MM.1S (cell line): ENCODE measurements around the gene MPP4.

ENCODE experiments used
- DNase-seq: peaks from one replicate; pipeline ENCODE4 v3.0.0-alpha.2; 2015
- H2AFZ ChIP-seq: fragments of 300-600 bp; sonication (generic); 2 replicates; pipeline ENCODE4 v1.6.0; 2016; ENCODE audit warnings: antibody characterized with exemption, low read length
- H3F3A ChIP-seq: fragments of 300-600 bp; sonication (generic); 2 replicates; pipeline ENCODE4 v1.6.1; 2016; ENCODE audit warnings: mild to moderate bottlenecking, antibody characterized with exemption, low read length, moderate library complexity, mixed read lengths; ENCODE audit not compliant: insufficient read depth
- H3K27ac ChIP-seq: fragments of 300-600 bp; sonication (generic); 2 replicates; pipeline ENCODE4 v1.5.1; 2016; ENCODE audit warnings: mild to moderate bottlenecking, low read length
- H3K27me3 ChIP-seq: fragments of 300-600 bp; sonication (generic); replicated peaks from 2 replicates; pipeline ENCODE4 v1.6.0; 2016; ENCODE audit warnings: low read length; ENCODE audit not compliant: insufficient read depth
- H3K36me3 ChIP-seq: fragments of 300-600 bp; sonication (generic); replicated peaks from 2 replicates; pipeline ENCODE4 v1.6.1; 2016; ENCODE audit warnings: mild to moderate bottlenecking, low read length, mixed read lengths; ENCODE audit not compliant: insufficient read depth
- H3K4me1 ChIP-seq: fragments of 300-600 bp; sonication (generic); 2 replicates; pipeline ENCODE4 v1.6.1; 2016; ENCODE audit warnings: low read length, mixed read lengths
- H3K4me2 ChIP-seq: fragments of 300-600 bp; sonication (generic); 2 replicates; pipeline ENCODE4 v1.6.0; 2016; ENCODE audit warnings: low read depth, low read length
- H3K4me3 ChIP-seq: fragments of 300-600 bp; sonication (generic); 2 replicates; pipeline ENCODE4 v1.5.1; 2016; ENCODE audit warnings: low read length, mixed read lengths
- H3K79me2 ChIP-seq: fragments of 300-600 bp; sonication (generic); 2 replicates; pipeline ENCODE4 v1.6.1; 2016; ENCODE audit warnings: mixed run types, low read length, mixed read lengths
- H3K9ac ChIP-seq: fragments of 300-600 bp; sonication (generic); 2 replicates; pipeline ENCODE4 v1.6.1; 2016; ENCODE audit warnings: low read length, mixed read lengths
- H3K9me2 ChIP-seq: fragments of 300-600 bp; sonication (generic); replicated peaks from 2 replicates; pipeline ENCODE4 v1.6.1; 2016; ENCODE audit warnings: mild to moderate bottlenecking, low read length, mixed read lengths; ENCODE audit not compliant: insufficient read depth
- H3K9me3 ChIP-seq: fragments of 300-600 bp; sonication (generic); replicated peaks from 2 replicates; pipeline ENCODE4 v1.6.1; 2016; ENCODE audit warnings: mild to moderate bottlenecking, low read length, mixed read lengths; ENCODE audit not compliant: insufficient read depth
- H4K20me1 ChIP-seq: fragments of 300-600 bp; sonication (generic); 2 replicates; pipeline ENCODE4 v1.6.1; 2016; ENCODE audit warnings: mild to moderate bottlenecking, low read length, moderate library complexity, mixed read lengths; ENCODE audit not compliant: insufficient read depth
- EZH2 ChIP-seq: fragments of 300-600 bp; sonication (generic); optimal IDR thresholded peaks from 2 replicates; pipeline ENCODE3; 2017; ENCODE audit warnings: low read depth, mild to moderate bottlenecking, antibody characterized with exemption, low read length, mixed read lengths
- EZH2phosphoT487 ChIP-seq: fragments of 300-600 bp; sonication (generic); IDR thresholded peaks from 2 replicates; pipeline ENCODE4 v1.6.1; 2018; ENCODE audit warnings: antibody characterized with exemption, low read length
- TF ChIP-seq, protein P1 (sequence below): fragments of 300-600 bp; sonication (generic); IDR thresholded peaks from 2 replicates; pipeline ENCODE4 v1.5.1; 2016; ENCODE audit warnings: antibody characterized with exemption, low read length, mixed read lengths

MPP4 gene

DNA sequence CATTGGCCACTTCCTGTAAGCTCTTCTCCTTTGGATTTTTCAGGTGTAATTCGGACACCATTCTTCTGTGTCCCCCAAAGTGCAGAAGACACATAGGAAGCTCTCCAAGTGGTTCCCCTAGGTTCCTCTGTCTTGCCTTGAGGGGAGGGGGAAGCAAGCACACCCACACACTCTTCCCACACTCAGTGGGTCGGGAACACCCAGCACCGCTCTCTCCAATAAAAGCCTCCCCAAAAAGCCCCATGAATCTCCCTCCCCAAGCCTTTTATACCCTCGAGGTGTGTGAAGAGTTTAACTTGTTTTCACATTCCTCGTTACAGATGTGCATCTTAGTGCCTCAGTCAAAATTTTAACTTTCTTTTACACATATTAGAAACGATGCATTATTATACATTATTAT, 45.2 kb downstream of the MPP4 start:
- H3K9me2 ChIP-seq: no peaks in the 10 kb centered on the region
- TF ChIP-seq, protein P1, sequence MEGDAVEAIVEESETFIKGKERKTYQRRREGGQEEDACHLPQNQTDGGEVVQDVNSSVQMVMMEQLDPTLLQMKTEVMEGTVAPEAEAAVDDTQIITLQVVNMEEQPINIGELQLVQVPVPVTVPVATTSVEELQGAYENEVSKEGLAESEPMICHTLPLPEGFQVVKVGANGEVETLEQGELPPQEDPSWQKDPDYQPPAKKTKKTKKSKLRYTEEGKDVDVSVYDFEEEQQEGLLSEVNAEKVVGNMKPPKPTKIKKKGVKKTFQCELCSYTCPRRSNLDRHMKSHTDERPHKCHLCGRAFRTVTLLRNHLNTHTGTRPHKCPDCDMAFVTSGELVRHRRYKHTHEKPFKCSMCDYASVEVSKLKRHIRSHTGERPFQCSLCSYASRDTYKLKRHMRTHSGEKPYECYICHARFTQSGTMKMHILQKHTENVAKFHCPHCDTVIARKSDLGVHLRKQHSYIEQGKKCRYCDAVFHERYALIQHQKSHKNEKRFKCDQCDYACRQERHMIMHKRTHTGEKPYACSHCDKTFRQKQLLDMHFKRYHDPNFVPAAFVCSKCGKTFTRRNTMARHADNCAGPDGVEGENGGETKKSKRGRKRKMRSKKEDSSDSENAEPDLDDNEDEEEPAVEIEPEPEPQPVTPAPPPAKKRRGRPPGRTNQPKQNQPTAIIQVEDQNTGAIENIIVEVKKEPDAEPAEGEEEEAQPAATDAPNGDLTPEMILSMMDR: no peak
- TF ChIP-seq EZH2 (no peak), EZH2phosphoT487 (no peak)
- no peaks in the 10 kb centered on the region for H3K36me3 ChIP-seq
- H3K9ac ChIP-seq: no peak overlapping the region
- no peaks in the 10 kb centered on the region for H3K79me2 ChIP-seq
- H3K4me2 ChIP-seq: no peak overlapping the region
- H3K27me3 ChIP-seq: no peaks in the 10 kb centered on the region
- H3K4me1 ChIP-seq: no peaks in the 10 kb centered on the region
- H3K9me3 ChIP-seq: no peaks in the 10 kb centered on the region
- H3K4me3 ChIP-seq: no peak overlapping the region
- H3K27ac ChIP-seq: no peak overlapping the region
- no peak overlapping the region for H2AFZ ChIP-seq
- H3F3A ChIP-seq: no peaks in the 10 kb centered on the region
- no peak for DNase-seq
- no peaks in the 10 kb centered on the region for H4K20me1 ChIP-seq

DNA sequence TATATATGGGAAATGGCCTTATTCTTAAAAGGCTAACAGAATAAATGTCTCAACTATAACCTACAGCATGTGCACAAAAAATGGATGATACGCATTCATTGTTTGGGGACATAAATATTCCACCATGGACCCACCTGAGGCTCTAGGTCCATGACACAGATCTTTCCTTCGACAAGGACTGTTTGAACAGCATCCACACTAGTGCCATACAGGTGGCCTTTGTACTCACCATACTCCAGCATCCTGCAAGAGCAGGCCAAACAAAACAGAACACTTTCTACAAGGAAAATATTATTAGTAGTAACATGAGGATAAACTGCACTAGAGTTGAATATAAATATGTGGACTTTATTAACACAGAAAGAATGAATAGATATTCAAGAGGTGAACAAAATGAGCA, 49.0 kb downstream of the MPP4 start:
- Histone ChIP-seq H3K9me2 (no peaks in the 10 kb centered on the region), H2AFZ (no peak overlapping the region), H3K4me3 (no peak overlapping the region), H3K9me3 (no peaks in the 10 kb centered on the region), H3K4me1 (0 out of 2 replicates have a peak, but pooled peaks cover 5% of the 10 kb centered on the region), H3K9ac (no peak overlapping the region), H3K79me2 (no peaks in the 10 kb centered on the region), H3K27ac (no peak overlapping the region), H3F3A (no peaks in the 10 kb centered on the region), H3K4me2 (no peak overlapping the region), H3K27me3 (no peaks in the 10 kb centered on the region), H3K36me3 (no peaks in the 10 kb centered on the region), H4K20me1 (no peaks in the 10 kb centered on the region)
- DNase-seq: no peak
- TF ChIP-seq, protein P1: no peak
- no peak for TF ChIP-seq EZH2phosphoT487
- TF ChIP-seq EZH2: no peak

- no peak overlapping the region for H3K4me2 ChIP-seq
- H2AFZ ChIP-seq: no peak overlapping the region
- no peak overlapping the region for H3K9ac ChIP-seq
- H3K4me1 ChIP-seq: peaks cover 10% of the 10 kb centered on the region; the same call in 1 of the 2 replicates
- no peaks in the 10 kb centered on the region for H3K9me2 ChIP-seq
- no peak overlapping the region for H3K27ac ChIP-seq
- H3F3A ChIP-seq: no peaks in the 10 kb centered on the region
- no peaks in the 10 kb centered on the region for H3K36me3 ChIP-seq
- H3K9me3 ChIP-seq: no peaks in the 10 kb centered on the region
- no peak overlapping the region for H3K4me3 ChIP-seq
- H4K20me1 ChIP-seq: no peaks in the 10 kb centered on the region
- DNase-seq: no peak
- H3K79me2 ChIP-seq: no peaks in the 10 kb centered on the region
- TF ChIP-seq, protein P1: no peak
- TF ChIP-seq EZH2: no peak
- TF ChIP-seq EZH2phosphoT487: no peak
- no peaks in the 10 kb centered on the region for H3K27me3 ChIP-seq
Observed at GRCh38 chr2:201647431-201647830, 51.0 kb downstream of the MPP4 start.

- no peaks in the 10 kb centered on the region for H3K9me2 ChIP-seq
- H3K4me3 ChIP-seq: peak overlapping the region; percentile 98; the same call in 1 of the 2 replicates
- peak overlapping the region; percentile 97; the same call in 1 of the 2 replicates for H2AFZ ChIP-seq
- no peaks in the 10 kb centered on the region for H4K20me1 ChIP-seq
- no peaks in the 10 kb centered on the region for H3K27me3 ChIP-seq
- peaks cover 14% of the 10 kb centered on the region for H3K4me1 ChIP-seq
- H3K27ac ChIP-seq: no peak overlapping the region
- no peaks in the 10 kb centered on the region for H3K79me2 ChIP-seq
- no peak overlapping the region for H3K9ac ChIP-seq
- H3K4me2 ChIP-seq: no peak overlapping the region
- TF ChIP-seq EZH2: no peak
- no peak for TF ChIP-seq EZH2phosphoT487
- TF ChIP-seq, protein P1: no peak
- no peak for DNase-seq
- no peaks in the 10 kb centered on the region for H3K36me3 ChIP-seq
- no peaks in the 10 kb centered on the region for H3F3A ChIP-seq
- H3K9me3 ChIP-seq: no peaks in the 10 kb centered on the region
Observed at GRCh38 chr2:201644001-201644400, 54.4 kb downstream of the MPP4 start.
